Activated T-cell treated with anti-CD3 and anti-CD28 coated beads, Interleukin-2, amount 50 U/mL, for 4 hours (primary cell): ENCODE results near the gene COPA. TPM values are rescaled to one million over a fixed set of nuclear protein-coding genes. Genes with fewer than 3 reads are reported as not detected.
"Not testable (repeated sequence)": the region's sequence is repeated elsewhere in the genome, so short reads cannot be mapped to it uniquely, and the experiment has no call there.

ENCODE experiments used
- ATAC-seq, 2 donors: fragments of 200-7000 bp; cut with Tn5 transposase; one replicate each; pipeline ENCODE4 v1.10.0; 2021
- DNase-seq: peaks from one replicate; pipeline ENCODE4 v3.0.0-alpha.2; 2020
- H3K27me3 Mint-ChIP-seq: one replicate; pipeline ENCODE4 v1.8.0; 2021; ENCODE audit warnings: low read depth, mixed read lengths
- H3K36me3 Mint-ChIP-seq: one replicate; pipeline ENCODE4 v1.8.0; 2022; ENCODE audit warnings: mixed read lengths; ENCODE audit not compliant: insufficient read depth
- H3K4me1 Mint-ChIP-seq: one replicate; pipeline ENCODE4 v1.8.0; 2021; ENCODE audit warnings: low read depth, mixed read lengths
- H3K4me3 Mint-ChIP-seq: one replicate; pipeline ENCODE4 v1.8.0; 2021; ENCODE audit warnings: mild to moderate bottlenecking, moderate library complexity, mixed read lengths
- H3K9me3 Mint-ChIP-seq: one replicate; pipeline ENCODE4 v1.8.0; 2021; ENCODE audit warnings: mixed read lengths
- total RNA-seq, 3 donors: library from RNA; stranded (reverse); gene quantifications; one replicate each; pipeline ENCODE4 v1.2.1, GENCODE V29; 2021

Gene COPA
- total RNA-seq = 100 to 1,000 TPM; 116 to 144 (median 121) TPM

- Mint-ChIP-seq H3K36me3 (peaks cover 29% of the 10 kb centered on the region), H3K9me3 (no peaks in the 10 kb centered on the region), H3K27me3 (no peaks in the 10 kb centered on the region), H3K4me3 (peak within 1 kb of the TSS; percentile 100), H3K4me1 (peaks cover 53% of the 10 kb centered on the region)
- ATAC-seq (peak; percentile 99 to 100), DNase-seq (peak; percentile 79)
These were observed at the start of gene COPA, which contains the start of gene NCSTN for GRCh38 chr1:160342953-160343869. Gene COPA, minus strand, starts transcription at chr1:160343250. Its CDS starts 80 bp downstream, at chr1:160343170. Gene NCSTN, plus strand, starts transcription at chr1:160343383. Its CDS starts 14 bp downstream, at chr1:160343397.

DNA sequence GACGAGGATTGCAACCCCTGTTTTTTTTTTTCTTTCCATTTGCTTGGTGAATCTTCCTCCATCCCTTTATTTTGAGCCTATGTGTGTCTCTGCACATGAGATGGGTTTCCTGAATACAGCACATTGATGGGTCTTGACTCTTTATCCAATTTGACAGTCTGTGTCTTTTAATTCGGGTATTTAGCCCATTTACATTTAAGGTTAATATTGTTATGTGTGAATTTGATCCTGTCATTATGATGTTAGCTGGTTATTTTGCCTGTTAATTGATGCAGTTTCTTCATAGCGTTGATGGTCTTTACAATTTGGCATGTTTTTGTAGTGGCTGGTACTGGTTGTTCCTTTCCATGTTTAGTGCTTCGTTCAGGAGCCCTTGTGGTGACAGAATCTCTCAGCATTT lies 45.4 kb upstream of the COPA start:
- H3K27me3 Mint-ChIP-seq, ATAC-seq, H3K4me3 Mint-ChIP-seq, DNase-seq, H3K36me3 Mint-ChIP-seq, H3K4me1 Mint-ChIP-seq, H3K9me3 Mint-ChIP-seq: not testable (repeated sequence)

GRCh38 chr1:160384812-160385211 lies 41.8 kb upstream of the COPA start:
- not testable (repeated sequence) for H3K36me3 Mint-ChIP-seq, H3K27me3 Mint-ChIP-seq, DNase-seq, H3K9me3 Mint-ChIP-seq, H3K4me1 Mint-ChIP-seq, ATAC-seq, H3K4me3 Mint-ChIP-seq

- H3K27me3 Mint-ChIP-seq = no peaks in the 10 kb centered on the region
- H3K4me3 Mint-ChIP-seq = no peak overlapping the region
- ATAC-seq (no peak), DNase-seq (no peak)
- H3K4me1 Mint-ChIP-seq = peaks cover 12% of the 10 kb centered on the region
- no peaks in the 10 kb centered on the region for H3K9me3 Mint-ChIP-seq
- no peaks in the 10 kb centered on the region for H3K36me3 Mint-ChIP-seq
These were observed 34.6 kb upstream of the COPA start for GRCh38 chr1:160377585-160378206.

DNA sequence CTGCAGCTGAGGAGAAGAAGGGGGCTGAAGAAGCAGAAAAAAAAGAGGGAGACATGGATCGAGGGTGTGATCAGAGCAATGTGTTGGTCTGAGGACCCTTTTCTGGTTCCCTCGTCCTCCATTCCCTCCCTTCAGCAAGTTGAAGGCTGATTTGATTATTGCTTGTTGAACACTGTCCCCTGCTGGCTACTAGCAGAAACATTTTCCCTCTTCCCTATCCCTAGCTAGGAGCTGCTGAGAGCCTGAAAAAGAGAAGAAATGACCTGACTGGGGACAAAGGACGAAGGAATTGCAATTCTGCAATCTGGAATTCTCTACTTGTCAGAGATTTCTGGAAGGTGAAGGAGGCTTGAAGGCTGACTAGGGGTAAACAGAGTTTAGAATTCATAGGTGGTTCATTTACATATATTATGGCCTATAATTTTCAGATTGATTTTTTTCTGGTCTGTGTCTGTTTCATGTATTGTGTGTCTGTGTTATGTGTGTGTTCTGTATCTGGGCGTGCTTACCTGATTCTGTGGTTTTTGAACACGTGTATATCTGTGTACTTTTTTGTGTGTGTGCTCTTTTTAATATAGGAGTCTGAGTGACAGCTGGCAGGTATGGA lies 33.6 kb upstream of the COPA start:
- Mint-ChIP-seq H3K4me3 (no peak overlapping the region), H3K36me3 (no peaks in the 10 kb centered on the region), H3K27me3 (no peaks in the 10 kb centered on the region), H3K4me1 (peaks cover 12% of the 10 kb centered on the region), H3K9me3 (no peaks in the 10 kb centered on the region)
- DNase-seq (no peak), ATAC-seq (peak; percentile 77 to 81)

GRCh38 chr1:160375788-160376524 lies 32.9 kb upstream of the COPA start:
- Mint-ChIP-seq H3K9me3 (no peaks in the 10 kb centered on the region), H3K4me1 (peaks cover 12% of the 10 kb centered on the region), H3K36me3 (no peaks in the 10 kb centered on the region), H3K27me3 (no peaks in the 10 kb centered on the region), H3K4me3 (no peak overlapping the region)
- DNase-seq (no peak), ATAC-seq (peak; percentile 43 to 51)

- H3K9me3 Mint-ChIP-seq = no peaks in the 10 kb centered on the region
- H3K4me1 Mint-ChIP-seq = peaks cover 12% of the 10 kb centered on the region
- ATAC-seq = no peak
- no peak for DNase-seq
- H3K27me3 Mint-ChIP-seq = no peaks in the 10 kb centered on the region
- H3K4me3 Mint-ChIP-seq = no peak overlapping the region
- no peaks in the 10 kb centered on the region for H3K36me3 Mint-ChIP-seq
These were observed 31.5 kb upstream of the COPA start for GRCh38 chr1:160374306-160375110.

- DNase-seq (no peak), ATAC-seq (no peak)
- Mint-ChIP-seq H3K36me3 (no peaks in the 10 kb centered on the region), H3K4me3 (no peak overlapping the region), H3K9me3 (no peaks in the 10 kb centered on the region), H3K4me1 (peaks cover 12% of the 10 kb centered on the region), H3K27me3 (no peaks in the 10 kb centered on the region)
These were observed 30.6 kb upstream of the COPA start for GRCh38 chr1:160373696-160374095.

DNA sequence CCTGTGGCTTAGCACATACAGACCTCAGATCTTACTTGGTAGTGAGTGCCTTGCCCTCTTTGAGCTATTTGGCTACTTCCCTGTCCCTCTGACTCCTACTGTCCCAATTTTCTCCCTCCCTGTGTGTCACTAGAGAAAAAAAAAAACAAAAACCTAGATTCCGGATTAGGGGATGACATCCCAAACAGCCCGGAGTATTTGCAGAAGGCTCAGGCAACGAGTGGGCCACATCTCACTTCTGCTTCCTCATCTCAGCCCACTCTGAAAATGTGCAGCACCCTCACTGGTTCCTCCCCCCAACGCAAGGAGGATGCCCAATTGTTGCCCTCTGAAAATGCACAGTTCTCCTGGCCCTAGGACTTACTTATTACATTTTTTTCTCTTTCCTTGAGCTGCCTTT lies 28.7 kb upstream of the COPA start:
- Mint-ChIP-seq H3K9me3 (no peaks in the 10 kb centered on the region), H3K4me1 (peaks cover 12% of the 10 kb centered on the region), H3K36me3 (no peaks in the 10 kb centered on the region), H3K27me3 (no peaks in the 10 kb centered on the region), H3K4me3 (no peak overlapping the region)
- ATAC-seq (no peak), DNase-seq (no peak)

- Mint-ChIP-seq H3K4me1 (peaks cover 10% of the 10 kb centered on the region), H3K4me3 (no peak overlapping the region), H3K27me3 (no peaks in the 10 kb centered on the region), H3K36me3 (no peaks in the 10 kb centered on the region), H3K9me3 (no peaks in the 10 kb centered on the region)
- ATAC-seq (no peak), DNase-seq (no peak)
These were observed 28.2 kb upstream of the COPA start for GRCh38 chr1:160371346-160371631.

DNA sequence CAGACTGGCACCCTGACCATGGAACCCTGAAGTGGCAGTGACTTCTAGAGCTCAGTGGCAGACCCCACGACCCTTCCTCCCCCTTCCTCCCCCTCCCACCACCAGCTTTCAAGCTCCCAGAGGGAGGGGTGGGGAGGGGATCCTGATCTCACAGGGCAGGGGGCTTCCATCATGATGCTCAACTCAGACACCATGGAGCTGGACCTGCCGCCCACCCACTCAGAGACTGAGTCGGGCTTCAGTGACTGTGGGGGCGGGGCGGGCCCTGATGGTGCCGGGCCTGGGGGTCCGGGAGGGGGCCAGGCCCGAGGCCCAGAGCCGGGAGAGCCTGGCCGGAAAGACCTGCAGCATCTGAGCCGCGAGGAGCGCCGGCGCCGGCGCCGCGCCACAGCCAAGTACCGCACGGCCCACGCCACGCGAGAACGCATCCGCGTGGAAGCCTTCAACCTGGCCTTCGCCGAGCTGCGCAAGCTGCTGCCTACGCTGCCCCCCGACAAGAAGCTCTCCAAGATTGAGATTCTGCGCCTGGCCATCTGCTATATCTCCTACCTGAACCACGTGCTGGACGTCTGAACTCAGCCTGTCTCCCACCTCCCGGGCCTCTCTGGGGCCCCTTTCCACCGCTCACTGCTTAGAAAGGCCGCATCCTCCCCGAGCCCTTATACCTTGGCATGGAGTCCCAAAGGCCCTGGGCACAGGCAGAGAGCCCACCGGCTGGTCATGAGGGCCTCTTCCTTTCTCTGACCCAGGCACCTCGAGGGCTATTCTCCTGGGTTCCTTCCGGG lies 27.7 kb upstream of the COPA start:
- Mint-ChIP-seq H3K4me3 (no peak overlapping the region), H3K36me3 (no peaks in the 10 kb centered on the region), H3K27me3 (no peaks in the 10 kb centered on the region), H3K9me3 (no peaks in the 10 kb centered on the region), H3K4me1 (peaks cover 5% of the 10 kb centered on the region)
- DNase-seq = no peak
- no peak for ATAC-seq

DNA sequence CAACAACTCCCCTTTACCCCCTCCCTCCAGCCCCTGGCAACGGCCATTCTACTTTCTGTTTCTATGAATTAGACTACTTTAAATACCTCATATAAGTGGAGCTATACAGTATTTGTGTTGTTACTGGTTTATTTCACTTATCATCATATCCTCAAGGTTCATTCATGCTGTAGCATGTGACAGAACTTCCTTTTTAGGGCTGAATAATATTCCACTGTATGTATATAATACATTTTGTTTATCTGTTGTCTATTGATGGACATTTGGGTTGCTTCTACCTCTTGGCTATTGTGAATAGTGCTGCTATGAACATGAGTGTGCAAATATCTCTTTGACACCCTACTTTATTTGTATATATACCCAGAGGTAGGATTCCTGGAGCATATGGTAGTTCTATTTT lies 26.0 kb upstream of the COPA start:
- no peak for ATAC-seq
- Mint-ChIP-seq H3K36me3 (no peaks in the 10 kb centered on the region), H3K9me3 (no peaks in the 10 kb centered on the region)

More for the DNA sequence above, 26.0 kb upstream of the COPA start:
- H3K4me3 Mint-ChIP-seq = no peak overlapping the region
- DNase-seq = no peak
- H3K4me1 Mint-ChIP-seq = no peaks in the 10 kb centered on the region
- no peaks in the 10 kb centered on the region for H3K27me3 Mint-ChIP-seq
